ENCODE data around the gene BABAM1.
A peak's percentile ranks its signal among the peaks of the same experiment; 100 is the strongest.
"Not testable (repeated sequence)": the region's sequence is repeated elsewhere in the genome, so short reads cannot be mapped to it uniquely, and the experiment has no call there.

BABAM1 gene

GRCh38 chr19:17274892-17275291 is 7.6 kb downstream of the BABAM1 start:
- H3K4ac ChIP-seq (ENCODE audit: low read length); H2BK12ac ChIP-seq (ENCODE audit: low read length); H4K91ac ChIP-seq (ENCODE audit: low read depth, low read length, poor library complexity); H3K9me3 ChIP-seq (replicated peaks in 1 of 2; ENCODE audit: control insufficient read depth in 2 of 2, insufficient read depth in 1 of 2, low read depth in 1 of 2, low read length in 2 of 2); H2AFZ ChIP-seq (ENCODE audit: low read length); H3K9ac ChIP-seq (ENCODE audit: low read depth, low read length, poor library complexity); H3K27me3 ChIP-seq (ENCODE audit: control insufficient read depth in 3 of 3, insufficient read depth in 3 of 3, low read depth in 1 of 3, low read length in 3 of 3); H2BK5ac ChIP-seq (ENCODE audit: low read length); H2BK120ac ChIP-seq (ENCODE audit: low read depth, low read length); H3K27ac ChIP-seq (replicated peaks; ENCODE audit: low read length); H3K4me1 ChIP-seq (ENCODE audit: control insufficient read depth in 2 of 2, insufficient read depth in 1 of 2, low read depth in 1 of 2, low read length in 2 of 2); H4K8ac ChIP-seq (ENCODE audit: low read depth, low read length); H2BK15ac ChIP-seq (ENCODE audit: low read length); H3K4me2 ChIP-seq (ENCODE audit: insufficient read depth, low read length, poor library complexity, severe bottlenecking); DNase-seq (ENCODE audit: low spot score); H3K79me1 ChIP-seq (ENCODE audit: low read depth, low read length); H3K14ac ChIP-seq (ENCODE audit: low read length); H3K18ac ChIP-seq (ENCODE audit: low read length); H3K23ac ChIP-seq (ENCODE audit: low read depth, low read length, poor library complexity); H2AK5ac ChIP-seq (ENCODE audit: low read depth, low read length); H3K4me3 ChIP-seq (ENCODE audit: low read length in 2 of 2): not testable (repeated sequence)
- H3K36me3 ChIP-seq (replicated peaks in 1 of 2; ENCODE audit: control insufficient read depth in 2 of 2, insufficient read depth in 2 of 2, low read length in 2 of 2), result peaks cover 34 to 82% of the 10 kb centered on the region in 2 donors
- WGBS, 2 donors (ENCODE audit: extremely low coverage in 2 of 2, insufficient read length in 2 of 2, insufficient replicate concordance in 1 of 2), result no CpG with 5 or more reads among the region's 3 CpGs

DNA sequence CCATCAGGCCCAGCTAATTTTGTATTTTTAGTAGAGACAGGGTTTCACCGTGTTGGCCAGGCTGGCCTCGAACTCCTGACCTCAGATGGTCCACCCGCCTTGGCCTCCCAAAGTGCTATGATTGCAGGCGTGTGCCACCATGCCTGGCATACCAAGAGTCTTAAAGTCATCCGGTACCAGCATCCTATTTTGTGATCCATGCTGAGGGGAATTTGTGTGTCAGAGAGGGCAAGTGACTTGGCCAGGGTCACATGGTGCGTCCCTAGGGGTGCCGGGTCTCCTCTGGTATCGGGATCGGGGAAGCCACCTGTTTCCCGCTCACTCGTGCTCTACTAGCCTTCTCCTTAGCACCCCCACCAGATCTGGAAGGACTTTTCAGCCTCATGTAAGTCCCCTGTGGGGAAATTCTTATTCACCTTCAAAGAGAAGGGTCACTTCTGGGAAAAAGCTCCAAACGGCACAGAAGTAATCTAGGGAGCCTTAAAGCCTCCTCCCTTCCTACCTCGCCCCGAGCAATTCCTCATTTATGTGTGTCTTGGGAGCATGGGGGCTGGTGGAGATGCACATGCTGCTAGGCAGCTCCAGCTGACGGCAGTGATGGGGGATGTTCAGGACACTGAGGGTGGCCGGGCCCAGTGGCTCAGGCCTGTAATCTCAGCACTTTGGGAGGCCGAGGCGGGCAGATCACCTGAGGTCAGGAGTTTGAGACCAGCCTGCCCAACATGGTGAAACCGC is 8.4 kb downstream of the BABAM1 start:
- Histone ChIP-seq H2BK12ac (ENCODE audit: low read length) (no peak overlapping the region), H2BK120ac (ENCODE audit: low read depth, low read length) (no peak overlapping the region)
- no CpG with 5 or more reads among the region's 19 CpGs for WGBS, 2 donors (ENCODE audit: extremely low coverage in 2 of 2, insufficient read length in 2 of 2, insufficient replicate concordance in 1 of 2)

DNA sequence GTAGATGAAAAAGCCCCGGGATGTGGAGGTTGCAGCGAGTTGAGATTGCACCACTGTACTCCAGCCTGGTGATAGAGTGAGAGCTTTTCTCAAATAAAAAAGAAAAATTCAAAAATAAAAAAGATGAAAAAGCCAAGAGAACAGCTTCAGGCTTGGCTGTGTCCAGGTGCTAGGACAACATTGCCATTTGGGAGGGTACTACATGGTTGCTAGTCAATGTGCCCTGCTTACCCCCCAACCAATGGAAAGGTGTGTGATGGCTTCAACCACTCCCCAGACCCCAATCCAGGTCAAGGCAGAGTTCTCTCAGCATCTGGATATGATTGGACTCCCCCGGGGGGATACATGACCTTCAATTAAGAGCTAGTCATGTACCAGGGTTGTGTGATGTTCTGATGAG is 12.2 kb downstream of the BABAM1 start:
- DNase-seq (ENCODE audit: low spot score), result no peak
- no peak overlapping the region for H3K27ac ChIP-seq (replicated peaks; ENCODE audit: low read length)
- H3K18ac ChIP-seq (ENCODE audit: low read length), result no peak overlapping the region
- no peak overlapping the region for H2BK120ac ChIP-seq (ENCODE audit: low read depth, low read length)
- H4K91ac ChIP-seq (ENCODE audit: low read depth, low read length, poor library complexity), result no peak overlapping the region
- WGBS, 2 donors (ENCODE audit: extremely low coverage in 2 of 2, insufficient read length in 2 of 2, insufficient replicate concordance in 1 of 2), result no CpG with 5 or more reads among the region's 3 CpGs
- H3K23ac ChIP-seq (ENCODE audit: low read depth, low read length, poor library complexity), result no peak overlapping the region
- H3K4me2 ChIP-seq (ENCODE audit: insufficient read depth, low read length, poor library complexity, severe bottlenecking), result no peak overlapping the region
- H3K9ac ChIP-seq (ENCODE audit: low read depth, low read length, poor library complexity), result no peak overlapping the region
- no peak overlapping the region for H3K14ac ChIP-seq (ENCODE audit: low read length)
- H3K4me1 ChIP-seq (ENCODE audit: control insufficient read depth in 2 of 2, insufficient read depth in 1 of 2, low read depth in 1 of 2, low read length in 2 of 2), result peaks cover 0 to 3% of the 10 kb centered on the region in 2 donors
- no peak overlapping the region for H2BK5ac ChIP-seq (ENCODE audit: low read length)
- no peak overlapping the region for H3K4me3 ChIP-seq (ENCODE audit: low read length in 2 of 2)
- H4K8ac ChIP-seq (ENCODE audit: low read depth, low read length), result no peak overlapping the region
- no peaks in the 10 kb centered on the region for H3K79me1 ChIP-seq (ENCODE audit: low read depth, low read length)
- H3K9me3 ChIP-seq (replicated peaks in 1 of 2; ENCODE audit: control insufficient read depth in 2 of 2, insufficient read depth in 1 of 2, low read depth in 1 of 2, low read length in 2 of 2), result no peaks in the 10 kb centered on the region
- H3K36me3 ChIP-seq (replicated peaks in 1 of 2; ENCODE audit: control insufficient read depth in 2 of 2, insufficient read depth in 2 of 2, low read length in 2 of 2), result peaks cover 21 to 49% of the 10 kb centered on the region in 2 donors
- no peak overlapping the region for H2BK12ac ChIP-seq (ENCODE audit: low read length)
- no peak overlapping the region for H2BK15ac ChIP-seq (ENCODE audit: low read length)
- H2AFZ ChIP-seq (ENCODE audit: low read length), result no peak overlapping the region
- H3K4ac ChIP-seq (ENCODE audit: low read length), result no peak overlapping the region
- H3K27me3 ChIP-seq (ENCODE audit: control insufficient read depth in 3 of 3, insufficient read depth in 3 of 3, low read depth in 1 of 3, low read length in 3 of 3), result peaks cover 0 to 14% (median 2%) of the 10 kb centered on the region in 3 experiments
- H2AK5ac ChIP-seq (ENCODE audit: low read depth, low read length), result no peak overlapping the region

More for the DNA sequence above, 8.4 kb downstream of the BABAM1 start:
- Histone ChIP-seq H3K9me3 (replicated peaks in 1 of 2; ENCODE audit: control insufficient read depth in 2 of 2, insufficient read depth in 1 of 2, low read depth in 1 of 2, low read length in 2 of 2) (no peaks in the 10 kb centered on the region), H2AK5ac (ENCODE audit: low read depth, low read length) (no peak overlapping the region), H2BK15ac (ENCODE audit: low read length) (no peak overlapping the region), H3K4ac (ENCODE audit: low read length) (no peak overlapping the region), H3K79me1 (ENCODE audit: low read depth, low read length) (no peaks in the 10 kb centered on the region), H2BK5ac (ENCODE audit: low read length) (no peak overlapping the region), H3K18ac (ENCODE audit: low read length) (no peak overlapping the region), H3K9ac (ENCODE audit: low read depth, low read length, poor library complexity) (no peak overlapping the region), H4K8ac (ENCODE audit: low read depth, low read length) (no peak overlapping the region), H3K4me2 (ENCODE audit: insufficient read depth, low read length, poor library complexity, severe bottlenecking) (no peak overlapping the region), H3K27ac (replicated peaks; ENCODE audit: low read length) (no peak overlapping the region), H3K14ac (ENCODE audit: low read length) (no peak overlapping the region), H3K36me3 (replicated peaks in 1 of 2; ENCODE audit: control insufficient read depth in 2 of 2, insufficient read depth in 2 of 2, low read length in 2 of 2) (peaks cover 34 to 76% of the 10 kb centered on the region in 2 donors), H3K27me3 (ENCODE audit: control insufficient read depth in 3 of 3, insufficient read depth in 3 of 3, low read depth in 1 of 3, low read length in 3 of 3) (no peaks in the 10 kb centered on the region), H3K23ac (ENCODE audit: low read depth, low read length, poor library complexity) (no peak overlapping the region), H3K4me3 (ENCODE audit: low read length in 2 of 2) (peak overlapping the region in 1 of 2 donors; percentile 51), H3K4me1 (ENCODE audit: control insufficient read depth in 2 of 2, insufficient read depth in 1 of 2, low read depth in 1 of 2, low read length in 2 of 2) (no peaks in the 10 kb centered on the region), H2AFZ (ENCODE audit: low read length) (no peak overlapping the region), H4K91ac (ENCODE audit: low read depth, low read length, poor library complexity) (no peak overlapping the region)
- no peak for DNase-seq (ENCODE audit: low spot score)

- Histone ChIP-seq H3K79me1 (ENCODE audit: low read depth, low read length) (no peaks in the 10 kb centered on the region), H2BK120ac (ENCODE audit: low read depth, low read length) (peak within 1 kb of the TSS; percentile 87), H3K9me3 (replicated peaks in 1 of 2; ENCODE audit: control insufficient read depth in 2 of 2, insufficient read depth in 1 of 2, low read depth in 1 of 2, low read length in 2 of 2) (peaks cover 4 to 5% of the 10 kb centered on the region in 2 donors), H4K8ac (ENCODE audit: low read depth, low read length) (no peak within 1 kb of the TSS), H3K27me3 (ENCODE audit: control insufficient read depth in 3 of 3, insufficient read depth in 3 of 3, low read depth in 1 of 3, low read length in 3 of 3) (peaks cover 0 to 14% (median 2%) of the 10 kb centered on the region in 3 experiments), H4K91ac (ENCODE audit: low read depth, low read length, poor library complexity) (no peak within 1 kb of the TSS), H3K23ac (ENCODE audit: low read depth, low read length, poor library complexity) (peak within 1 kb of the TSS; percentile 60), H3K4me3 (ENCODE audit: low read length in 2 of 2) (peak within 1 kb of the TSS; percentile 50 to 51), H2BK5ac (ENCODE audit: low read length) (peak within 1 kb of the TSS; percentile 11), H3K4me2 (ENCODE audit: insufficient read depth, low read length, poor library complexity, severe bottlenecking) (peak within 1 kb of the TSS; percentile 40), H3K9ac (ENCODE audit: low read depth, low read length, poor library complexity) (peak within 1 kb of the TSS; percentile 63), H2AFZ (ENCODE audit: low read length) (peak within 1 kb of the TSS; percentile 94), H2BK15ac (ENCODE audit: low read length) (peak within 1 kb of the TSS; percentile 58), H3K36me3 (replicated peaks in 1 of 2; ENCODE audit: control insufficient read depth in 2 of 2, insufficient read depth in 2 of 2, low read length in 2 of 2) (peaks cover 11 to 32% of the 10 kb centered on the region in 2 donors), H3K18ac (ENCODE audit: low read length) (peak within 1 kb of the TSS; percentile 95), H2BK12ac (ENCODE audit: low read length) (peak within 1 kb of the TSS; percentile 10), H3K27ac (replicated peaks; ENCODE audit: low read length) (no peak within 1 kb of the TSS), H3K4me1 (ENCODE audit: control insufficient read depth in 2 of 2, insufficient read depth in 1 of 2, low read depth in 1 of 2, low read length in 2 of 2) (peaks cover 0 to 3% of the 10 kb centered on the region in 2 donors), H3K14ac (ENCODE audit: low read length) (peak within 1 kb of the TSS; percentile 38), H3K4ac (ENCODE audit: low read length) (no peak within 1 kb of the TSS), H2AK5ac (ENCODE audit: low read depth, low read length) (peak within 1 kb of the TSS; percentile 68)
- DNase-seq (ENCODE audit: low spot score), result no peak
- WGBS, 2 donors (ENCODE audit: extremely low coverage in 2 of 2, insufficient read length in 2 of 2, insufficient replicate concordance in 1 of 2), result no CpG with 5 or more reads among the region's 75 CpGs
These were observed 14.4 kb downstream of the BABAM1 start, which contains the start of gene ANKLE1 for GRCh38 chr19:17281391-17282304. TSS of gene ANKLE1 (plus strand) at chr19:17281901. CDS start at chr19:17281921, 20 bp downstream.
